ENCODE measurements around the gene IPO9. TPM values are rescaled to one million over a fixed set of nuclear protein-coding genes. Genes with fewer than 3 reads are reported as not detected.
A peak's percentile ranks its signal among the peaks of the same experiment; 100 is the strongest.

The IPO9 gene
- total RNA-seq, 1 donor from 2014 or later: 47.1 TPM

- peak; percentile 96 for DNase-seq (ENCODE audit: low spot score)
- TF ChIP-seq, protein P1, sequence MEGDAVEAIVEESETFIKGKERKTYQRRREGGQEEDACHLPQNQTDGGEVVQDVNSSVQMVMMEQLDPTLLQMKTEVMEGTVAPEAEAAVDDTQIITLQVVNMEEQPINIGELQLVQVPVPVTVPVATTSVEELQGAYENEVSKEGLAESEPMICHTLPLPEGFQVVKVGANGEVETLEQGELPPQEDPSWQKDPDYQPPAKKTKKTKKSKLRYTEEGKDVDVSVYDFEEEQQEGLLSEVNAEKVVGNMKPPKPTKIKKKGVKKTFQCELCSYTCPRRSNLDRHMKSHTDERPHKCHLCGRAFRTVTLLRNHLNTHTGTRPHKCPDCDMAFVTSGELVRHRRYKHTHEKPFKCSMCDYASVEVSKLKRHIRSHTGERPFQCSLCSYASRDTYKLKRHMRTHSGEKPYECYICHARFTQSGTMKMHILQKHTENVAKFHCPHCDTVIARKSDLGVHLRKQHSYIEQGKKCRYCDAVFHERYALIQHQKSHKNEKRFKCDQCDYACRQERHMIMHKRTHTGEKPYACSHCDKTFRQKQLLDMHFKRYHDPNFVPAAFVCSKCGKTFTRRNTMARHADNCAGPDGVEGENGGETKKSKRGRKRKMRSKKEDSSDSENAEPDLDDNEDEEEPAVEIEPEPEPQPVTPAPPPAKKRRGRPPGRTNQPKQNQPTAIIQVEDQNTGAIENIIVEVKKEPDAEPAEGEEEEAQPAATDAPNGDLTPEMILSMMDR (IDR thresholded peaks at IDR 0.05): peak; percentile 98
- Mint-ChIP-seq H3K36me3 (ENCODE audit: low read depth) (peaks cover 22% of the 10 kb centered on the region), H3K4me1 (ENCODE audit: low read depth) (peaks cover 73% of the 10 kb centered on the region), H3K27ac (ENCODE audit: unreplicated experiment) (peak overlapping the region; percentile 89), H3K4me3 (ENCODE audit: unreplicated experiment) (no peak overlapping the region), H3K27me3 (ENCODE audit: low read depth) (no peaks in the 10 kb centered on the region), H3K9me3 (ENCODE audit: low read depth) (no peaks in the 10 kb centered on the region)
Measured at GRCh38 chr1:201895913-201896807, 67.2 kb downstream of the IPO9 start.

DNA sequence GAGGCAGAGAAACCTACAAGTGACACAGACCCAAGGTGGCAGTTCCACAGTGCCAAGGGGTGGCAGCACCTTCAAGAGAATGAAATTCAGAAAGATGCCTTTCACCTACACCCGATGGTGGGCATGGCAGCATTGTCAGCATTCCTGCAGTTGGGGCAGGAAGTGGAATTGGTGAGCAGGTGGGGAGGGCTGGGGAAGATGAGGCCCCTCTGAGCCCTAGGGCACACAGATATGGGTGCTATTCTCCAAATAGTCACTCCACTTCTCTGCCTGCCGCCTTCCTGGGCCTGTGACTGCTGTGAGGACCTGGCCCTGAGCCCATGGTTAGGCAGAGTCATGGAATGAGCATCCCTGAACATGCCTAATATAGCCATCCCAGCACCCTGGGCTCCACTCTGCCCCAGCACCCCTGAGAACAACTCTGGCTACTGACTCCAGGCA lies 68.0 kb downstream of the IPO9 start:
- no peak overlapping the region for H3K4me3 Mint-ChIP-seq (ENCODE audit: unreplicated experiment)
- no peaks in the 10 kb centered on the region for H3K9me3 Mint-ChIP-seq (ENCODE audit: low read depth)
- TF ChIP-seq, protein P1 (IDR thresholded peaks at IDR 0.05): peak; percentile 66
- peaks cover 70% of the 10 kb centered on the region for H3K4me1 Mint-ChIP-seq (ENCODE audit: low read depth)
- H3K27me3 Mint-ChIP-seq (ENCODE audit: low read depth): no peaks in the 10 kb centered on the region
- H3K36me3 Mint-ChIP-seq (ENCODE audit: low read depth): peaks cover 22% of the 10 kb centered on the region
- H3K27ac Mint-ChIP-seq (ENCODE audit: unreplicated experiment): peak overlapping the region; percentile 89
- DNase-seq (ENCODE audit: low spot score): no peak

DNA sequence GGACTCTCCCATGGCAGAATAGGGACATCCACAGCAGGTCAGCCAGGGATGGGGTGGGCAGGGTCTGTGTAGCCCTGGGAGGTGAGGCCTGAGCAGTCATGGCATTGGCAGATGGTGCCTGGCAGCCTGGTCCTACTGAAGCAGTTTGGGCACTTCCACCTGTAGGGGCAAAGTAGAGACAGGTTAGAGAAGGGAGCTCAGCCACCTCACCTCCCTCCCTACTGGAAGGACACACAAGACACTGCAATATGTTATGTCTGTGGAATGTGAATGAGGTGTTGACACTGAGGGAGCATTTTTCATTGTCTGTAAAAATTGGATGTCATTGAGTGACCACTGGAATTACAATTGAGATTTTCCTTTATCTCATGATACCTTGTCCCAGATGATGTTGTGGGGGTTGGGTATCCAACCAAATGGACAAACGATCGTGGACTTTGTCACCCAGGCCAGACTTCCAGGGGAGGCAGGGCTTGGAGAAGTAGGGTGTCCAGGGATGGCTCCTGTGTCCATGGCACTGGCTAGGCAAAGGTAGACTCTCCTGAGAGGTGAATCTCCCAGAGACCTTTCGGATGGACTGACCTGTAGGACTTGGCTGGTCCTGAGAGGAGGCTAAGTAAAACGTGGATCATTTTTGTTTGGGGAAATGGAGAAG lies 69.4 kb downstream of the IPO9 start:
- H3K27me3 Mint-ChIP-seq (ENCODE audit: low read depth): no peaks in the 10 kb centered on the region
- no peak for DNase-seq (ENCODE audit: low spot score)
- peaks cover 24% of the 10 kb centered on the region for H3K36me3 Mint-ChIP-seq (ENCODE audit: low read depth)
- peak overlapping the region; percentile 55 for H3K27ac Mint-ChIP-seq (ENCODE audit: unreplicated experiment)
- H3K9me3 Mint-ChIP-seq (ENCODE audit: low read depth): no peaks in the 10 kb centered on the region
- H3K4me1 Mint-ChIP-seq (ENCODE audit: low read depth): peaks cover 80% of the 10 kb centered on the region
- H3K4me3 Mint-ChIP-seq (ENCODE audit: unreplicated experiment): no peak overlapping the region
- TF ChIP-seq, protein P1 (IDR thresholded peaks at IDR 0.05): no peak

DNA sequence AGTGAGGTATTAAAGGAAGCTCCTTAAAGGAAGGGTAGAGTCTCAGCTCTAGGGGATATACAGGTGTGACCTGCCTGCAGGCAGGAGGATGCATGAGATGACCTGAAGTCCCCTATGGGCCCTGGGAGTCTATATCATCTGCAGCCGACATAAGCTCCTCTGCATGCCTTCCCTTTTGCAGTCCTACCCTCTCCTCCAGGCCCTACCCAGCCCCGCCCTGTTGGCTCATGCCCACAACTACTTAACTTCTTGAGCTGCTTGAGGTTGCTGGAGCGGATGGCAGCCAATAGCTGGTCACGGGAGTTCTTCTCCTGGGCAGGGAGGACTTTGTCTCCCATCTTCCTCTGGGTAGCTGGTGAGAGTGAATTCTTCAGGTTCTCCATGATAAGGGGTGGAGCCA lies 70.0 kb downstream of the IPO9 start:
- Mint-ChIP-seq H3K4me3 (ENCODE audit: unreplicated experiment) (no peak overlapping the region), H3K27me3 (ENCODE audit: low read depth) (no peaks in the 10 kb centered on the region), H3K27ac (ENCODE audit: unreplicated experiment) (no peak overlapping the region), H3K4me1 (ENCODE audit: low read depth) (peaks cover 80% of the 10 kb centered on the region), H3K36me3 (ENCODE audit: low read depth) (peaks cover 24% of the 10 kb centered on the region), H3K9me3 (ENCODE audit: low read depth) (no peaks in the 10 kb centered on the region)
- DNase-seq (ENCODE audit: low spot score): no peak
- TF ChIP-seq, protein P1 (IDR thresholded peaks at IDR 0.05): no peak

DNA sequence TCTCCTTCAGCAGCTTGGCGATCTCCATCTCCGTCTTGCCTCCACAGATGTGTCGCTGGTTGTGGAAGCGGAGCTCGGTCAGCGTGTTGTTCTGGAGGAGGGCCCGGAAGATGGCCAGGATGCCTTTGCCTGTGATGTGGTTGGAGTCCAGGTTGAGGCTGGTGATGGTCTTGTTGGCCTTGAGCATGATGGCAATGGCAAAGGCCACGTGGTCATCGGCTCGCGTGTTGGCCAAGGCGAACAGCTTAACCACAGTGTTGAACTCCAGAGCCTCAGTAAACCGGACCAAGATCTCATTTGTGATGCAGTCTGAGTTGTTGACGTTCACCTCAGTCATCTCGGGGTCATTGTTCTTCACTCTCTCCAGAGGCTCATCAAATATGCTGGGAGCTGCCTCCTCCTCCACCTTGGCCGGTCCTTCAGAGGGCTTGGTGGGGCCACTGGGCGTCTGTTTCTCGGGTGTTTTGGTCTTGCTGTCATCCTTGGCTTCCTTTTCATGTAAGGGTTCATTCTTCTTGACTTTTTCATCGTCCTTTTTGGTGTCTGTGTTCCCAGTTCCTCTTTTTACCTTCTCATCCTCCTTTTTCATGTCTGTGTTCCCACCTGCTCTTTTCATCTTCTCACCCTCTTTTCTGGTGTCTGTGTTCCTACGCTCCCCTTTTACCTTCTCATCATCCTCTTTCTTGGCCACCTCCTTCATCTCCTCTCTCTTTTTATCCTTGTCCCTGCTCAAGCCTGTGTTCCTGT lies 70.9 kb downstream of the IPO9 start:
- Mint-ChIP-seq H3K9me3 (ENCODE audit: low read depth) (no peaks in the 10 kb centered on the region), H3K4me1 (ENCODE audit: low read depth) (peaks cover 81% of the 10 kb centered on the region), H3K36me3 (ENCODE audit: low read depth) (peaks cover 24% of the 10 kb centered on the region), H3K27ac (ENCODE audit: unreplicated experiment) (peak overlapping the region; percentile 93), H3K4me3 (ENCODE audit: unreplicated experiment) (peak overlapping the region; percentile 36), H3K27me3 (ENCODE audit: low read depth) (no peaks in the 10 kb centered on the region)
- DNase-seq (ENCODE audit: low spot score): no peak
- TF ChIP-seq, protein P1 (IDR thresholded peaks at IDR 0.05): no peak
